HEK293 (cell line): ENCODE measurements around the gene ALDH2.
A peak's percentile ranks its signal among the peaks of the same experiment; 100 is the strongest.
"Not testable (repeated sequence)": the region's sequence is repeated elsewhere in the genome, so short reads cannot be mapped to it uniquely, and the experiment has no call there.

Experiments
- CTCF ChIA-PET: fragments of 350-600 bp; formaldehyde crosslinking; extraction: SDS; loops from one replicate; lab custom pipeline; 2021; ENCODE audit warnings: antibody characterized with exemption; lab: Yijun Ruan, JAX
- POLR2A ChIA-PET: fragments of 300-600 bp; formaldehyde crosslinking; extraction: SDS; loops from one replicate; lab custom pipeline; 2020; ENCODE audit warnings: antibody characterized with exemption, inconsistent platforms; lab: Yijun Ruan, JAX
- H3K27ac ChIP-seq: fragments of 200-500 bp; sonication (Bioruptor generic); 2 replicates; pipeline ENCODE4 v1.5.1; 2014; ENCODE audit warnings: low read depth, low read length, control low read depth, inconsistent platforms; ENCODE audit errors: extremely low read depth
- H3K36me3 ChIP-seq, 2 experiments: fragments of 200-500 bp in 1 of 2; sonication (Bioruptor generic) in 1 of 2; 1 replicate in 1 of 2; 2 replicates in 1 of 2; pipeline ENCODE4 v1.5.1; 2014 to 2017; ENCODE audit warnings: inconsistent platforms in 2 of 2, low read length in 2 of 2; ENCODE audit not compliant: control insufficient read depth in 2 of 2, insufficient read depth in 1 of 2
- H3K4me1 ChIP-seq: fragments of 200-500 bp; sonication (Bioruptor generic); 2 replicates; pipeline ENCODE4 v1.5.1; 2014; ENCODE audit warnings: mild to moderate bottlenecking, low read length, inconsistent platforms; ENCODE audit not compliant: control insufficient read depth, insufficient read depth
- H3K4me3 ChIP-seq: 2 replicates; pipeline ENCODE4 v1.5.1; 2011; ENCODE audit warnings: low read depth, mild to moderate bottlenecking, control low read depth, low read length, moderate library complexity
- H3K9me3 ChIP-seq: fragments of 200-500 bp; sonication (Bioruptor generic); 2 replicates; pipeline ENCODE4 v1.5.1; 2014; ENCODE audit warnings: low read depth, low read length, inconsistent platforms; ENCODE audit not compliant: control insufficient read depth, insufficient read depth
- GLIS1 ChIP-seq: fragments of 450-650 bp; formaldehyde crosslinking; IDR thresholded peaks from 2 replicates; pipeline ENCODE4 v1.5.1; 2016; ENCODE audit warnings: missing biosample characterization, missing genetic modification characterization
- IKZF3 ChIP-seq: fragments of 450-650 bp; IDR thresholded peaks from 2 replicates; pipeline ENCODE4 v1.5.0; 2018; ENCODE audit warnings: missing biosample characterization, mild to moderate bottlenecking, missing genetic modification characterization, moderate library complexity
- INSM2 ChIP-seq: fragments of 450-650 bp; formaldehyde crosslinking; IDR thresholded peaks from 2 replicates; pipeline ENCODE4 v1.5.1; 2016; ENCODE audit warnings: missing biosample characterization, missing genetic modification characterization
- KLF1 ChIP-seq: fragments of 450-650 bp; formaldehyde crosslinking; IDR thresholded peaks from 2 replicates; pipeline ENCODE4 v1.5.1; 2016; ENCODE audit warnings: missing biosample characterization, missing genetic modification characterization
- OSR2 ChIP-seq: fragments of 450-650 bp; formaldehyde crosslinking; IDR thresholded peaks from 2 replicates; pipeline ENCODE4 v1.5.1; 2016; ENCODE audit warnings: missing biosample characterization, missing genetic modification characterization
- PRDM1 ChIP-seq: fragments of 450-650 bp; formaldehyde crosslinking; IDR thresholded peaks from 2 replicates; pipeline ENCODE4; 2016; ENCODE audit warnings: missing biosample characterization, missing genetic modification characterization
- SCRT2 ChIP-seq: fragments of 450-650 bp; formaldehyde crosslinking; IDR thresholded peaks from 2 replicates; pipeline ENCODE4 v1.5.1; 2016; ENCODE audit warnings: missing biosample characterization, missing genetic modification characterization
- ZBTB8A ChIP-seq: fragments of 450-650 bp; formaldehyde crosslinking; IDR thresholded peaks from 2 replicates; pipeline ENCODE4 v1.5.1; 2016; ENCODE audit warnings: missing biosample characterization, missing genetic modification characterization
- ZNF121 ChIP-seq: fragments of 450-650 bp; formaldehyde crosslinking; IDR thresholded peaks from 2 replicates; pipeline ENCODE4 v1.5.1; 2016; ENCODE audit warnings: missing biosample characterization, missing genetic modification characterization
- ZNF148 ChIP-seq: fragments of 450-650 bp; formaldehyde crosslinking; IDR thresholded peaks from 2 replicates; pipeline ENCODE4 v1.5.0; 2017; ENCODE audit warnings: missing biosample characterization, missing genetic modification characterization, borderline replicate concordance
- ZNF184 ChIP-seq: fragments of 450-650 bp; IDR thresholded peaks from 2 replicates; pipeline ENCODE4 v1.5.1; 2018; ENCODE audit warnings: missing biosample characterization, mild to moderate bottlenecking, missing genetic modification characterization
- ZNF391 ChIP-seq: fragments of 450-650 bp; formaldehyde crosslinking; IDR thresholded peaks from 2 replicates; pipeline ENCODE4 v1.5.1; 2016; ENCODE audit warnings: low read depth, missing biosample characterization, missing genetic modification characterization, borderline replicate concordance
- ZNF677 ChIP-seq: fragments of 450-650 bp; IDR thresholded peaks from 2 replicates; pipeline ENCODE4 v1.5.0; 2018; ENCODE audit warnings: missing biosample characterization, mild to moderate bottlenecking, missing genetic modification characterization, moderate library complexity
- ZNF704 ChIP-seq: fragments of 450-650 bp; formaldehyde crosslinking; IDR thresholded peaks from 2 replicates; pipeline ENCODE4 v1.5.1; 2016; ENCODE audit warnings: missing biosample characterization, missing genetic modification characterization

ALDH2 gene

GRCh38 chr12:111829635-111830034 lies 62.9 kb downstream of the ALDH2 start:
- H3K4me3 ChIP-seq, CTCF ChIA-PET, POLR2A ChIA-PET, H3K36me3 ChIP-seq, H3K27ac ChIP-seq, H3K9me3 ChIP-seq, H3K4me1 ChIP-seq: not testable (repeated sequence)
- TF ChIP-seq ZNF184 (tag by site-specific recombination) (peak; percentile 64; the same call in 1 of the 2 replicates), SCRT2 (tag by site-specific recombination) (peak; percentile 56; the same call in 1 of the 2 replicates)

- H3K4me3 ChIP-seq, POLR2A ChIA-PET, H3K9me3 ChIP-seq, H3K36me3 ChIP-seq, H3K4me1 ChIP-seq, H3K27ac ChIP-seq: not testable (repeated sequence)
- CTCF ChIA-PET: interaction anchor here (0.7 kb wide), 1 partner anchor 9 kb away, joined by 3 read pairs; no protein-coding TSS in a partner anchor
- TF ChIP-seq KLF1: peak; percentile 52
Measured at GRCh38 chr12:111834740-111835386, 68.1 kb downstream of the ALDH2 start.

- H3K4me3 ChIP-seq, H3K4me1 ChIP-seq, H3K27ac ChIP-seq, H3K9me3 ChIP-seq: not testable (repeated sequence)
- TF ChIP-seq ZBTB8A (tag by site-specific recombination): 0 out of 2 replicates have a peak, but pooled peaks have one; percentile 24
- ChIA-PET POLR2A (interaction anchor here (0.7 kb wide), 1 partner anchor 20 kb away, joined by 3 read pairs; no protein-coding TSS in a partner anchor), CTCF (interaction anchor here (0.7 kb wide), 1 partner anchor 1232 kb away, joined by 4 read pairs; no protein-coding TSS in a partner anchor)
- peaks cover 0 to 13% of the 10 kb centered on the region in 2 experiments; a peak in 2 of 3 replicates for H3K36me3 ChIP-seq
Measured at GRCh38 chr12:111835531-111836181, 68.9 kb downstream of the ALDH2 start.

- H3K36me3 ChIP-seq: peaks cover 0 to 13% of the 10 kb centered on the region in 2 experiments; a peak in 2 of 3 replicates
- TF ChIP-seq ZNF391 (no peak), IKZF3 (no peak), ZNF148 (tag by site-specific recombination) (no peak), ZNF121 (no peak), INSM2 (tag by site-specific recombination) (no peak), ZNF677 (tag by site-specific recombination) (no peak), GLIS1 (tag by site-specific recombination) (peak; percentile 38), ZNF704 (tag by site-specific recombination) (no peak), OSR2 (tag by site-specific recombination) (peak; percentile 87), PRDM1 (tag by site-specific recombination) (no peak)
- H3K9me3 ChIP-seq: no peaks in the 10 kb centered on the region
- no peak overlapping the region for H3K4me3 ChIP-seq
- POLR2A ChIA-PET: no interaction called here
- no peak overlapping the region for H3K27ac ChIP-seq
- no peaks in the 10 kb centered on the region for H3K4me1 ChIP-seq
- CTCF ChIA-PET: interaction anchor here (0.8 kb wide), 1 partner anchor 53 kb away, joined by 3 read pairs; no protein-coding TSS in a partner anchor
Measured at GRCh38 chr12:111838353-111838752, 71.6 kb downstream of the ALDH2 start.
